ENCODE measurements around the gene BBS9. TPM values are rescaled to one million over a fixed set of nuclear protein-coding genes. Genes with fewer than 3 reads are reported as not detected.

Gene BBS9
- total RNA-seq, 4 donors from 2014 or later: 11.3 to 28.5 (median 20.7) TPM

DNA sequence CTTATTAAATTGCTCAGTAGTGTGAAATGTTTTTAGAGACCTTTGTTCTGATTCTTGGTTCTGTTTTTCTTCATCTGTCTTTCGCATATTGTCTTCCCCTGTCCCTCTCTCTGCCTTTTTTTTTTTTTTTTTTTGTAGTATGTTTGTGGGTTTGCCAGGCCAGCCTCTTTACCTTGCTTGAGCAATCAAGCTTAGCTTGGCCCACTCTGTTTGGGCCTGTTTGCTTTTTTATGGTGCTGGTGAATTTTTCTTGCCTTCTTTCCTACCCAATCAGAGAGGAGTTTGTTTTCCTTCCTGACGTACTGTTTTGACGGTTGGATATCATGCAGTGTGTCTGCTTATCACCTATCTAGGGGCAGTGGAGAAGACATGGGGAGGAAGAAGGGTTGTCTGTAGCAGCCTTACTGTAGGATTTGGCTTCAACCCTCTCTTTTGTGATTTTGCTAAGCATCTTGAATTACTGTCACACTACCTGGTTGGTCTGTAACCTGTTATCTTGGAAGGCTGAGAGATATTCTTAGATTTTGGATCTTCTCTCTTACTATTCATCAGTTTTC lies 64.0 kb downstream of the BBS9 start:
- TF ChIP-seq, protein P1, sequence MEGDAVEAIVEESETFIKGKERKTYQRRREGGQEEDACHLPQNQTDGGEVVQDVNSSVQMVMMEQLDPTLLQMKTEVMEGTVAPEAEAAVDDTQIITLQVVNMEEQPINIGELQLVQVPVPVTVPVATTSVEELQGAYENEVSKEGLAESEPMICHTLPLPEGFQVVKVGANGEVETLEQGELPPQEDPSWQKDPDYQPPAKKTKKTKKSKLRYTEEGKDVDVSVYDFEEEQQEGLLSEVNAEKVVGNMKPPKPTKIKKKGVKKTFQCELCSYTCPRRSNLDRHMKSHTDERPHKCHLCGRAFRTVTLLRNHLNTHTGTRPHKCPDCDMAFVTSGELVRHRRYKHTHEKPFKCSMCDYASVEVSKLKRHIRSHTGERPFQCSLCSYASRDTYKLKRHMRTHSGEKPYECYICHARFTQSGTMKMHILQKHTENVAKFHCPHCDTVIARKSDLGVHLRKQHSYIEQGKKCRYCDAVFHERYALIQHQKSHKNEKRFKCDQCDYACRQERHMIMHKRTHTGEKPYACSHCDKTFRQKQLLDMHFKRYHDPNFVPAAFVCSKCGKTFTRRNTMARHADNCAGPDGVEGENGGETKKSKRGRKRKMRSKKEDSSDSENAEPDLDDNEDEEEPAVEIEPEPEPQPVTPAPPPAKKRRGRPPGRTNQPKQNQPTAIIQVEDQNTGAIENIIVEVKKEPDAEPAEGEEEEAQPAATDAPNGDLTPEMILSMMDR (IDR thresholded peaks at IDR 0.05): no peak
- ATAC-seq (ENCODE audit: low FRiP score) (no peak), DNase-seq (ENCODE audit: low spot score) (no peak)

DNA sequence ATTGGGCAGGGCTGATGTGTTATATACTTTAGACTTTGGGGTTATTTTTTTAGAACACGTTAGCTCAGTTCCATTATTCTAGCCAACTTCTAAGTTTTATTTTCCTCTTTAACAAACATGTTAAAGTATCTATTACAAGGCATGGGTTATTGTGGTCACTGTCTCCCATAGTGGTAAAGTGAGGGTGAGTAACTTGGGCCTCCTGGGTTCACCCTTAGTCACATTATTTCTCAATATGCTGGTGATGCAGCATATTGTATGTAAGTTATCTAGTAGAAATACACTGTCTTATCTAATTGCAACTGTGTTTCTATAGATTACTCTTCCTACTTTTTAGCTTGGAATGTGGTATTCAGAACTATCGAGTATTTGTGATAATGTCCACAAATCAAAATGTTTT lies 65.9 kb downstream of the BBS9 start:
- ATAC-seq (ENCODE audit: low FRiP score) (no peak), DNase-seq (ENCODE audit: low spot score) (no peak)
- TF ChIP-seq, protein P1 (IDR thresholded peaks at IDR 0.05): no peak

DNA sequence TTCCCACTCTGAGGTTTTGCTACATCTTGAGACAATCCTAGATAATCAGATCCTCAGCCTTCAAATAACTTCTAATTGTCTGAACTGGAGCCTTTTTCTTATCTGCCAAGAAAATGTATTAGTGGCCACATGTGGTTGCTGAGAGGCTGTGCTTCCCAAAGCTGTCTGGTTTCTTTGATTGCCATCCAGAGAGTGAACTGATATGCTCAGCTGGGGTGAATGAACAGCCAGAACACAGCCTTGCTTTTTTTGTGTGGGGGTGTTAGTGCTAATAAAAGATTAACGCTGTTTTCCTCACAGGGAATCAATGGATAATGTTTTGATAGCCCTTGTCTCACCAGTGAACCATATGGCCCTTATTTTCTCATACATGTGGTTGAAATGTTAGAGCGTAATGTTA lies 66.9 kb downstream of the BBS9 start:
- no peak for ATAC-seq (ENCODE audit: low FRiP score)
- no peak for DNase-seq (ENCODE audit: low spot score)
- TF ChIP-seq, protein P1 (IDR thresholded peaks at IDR 0.05): no peak

DNA sequence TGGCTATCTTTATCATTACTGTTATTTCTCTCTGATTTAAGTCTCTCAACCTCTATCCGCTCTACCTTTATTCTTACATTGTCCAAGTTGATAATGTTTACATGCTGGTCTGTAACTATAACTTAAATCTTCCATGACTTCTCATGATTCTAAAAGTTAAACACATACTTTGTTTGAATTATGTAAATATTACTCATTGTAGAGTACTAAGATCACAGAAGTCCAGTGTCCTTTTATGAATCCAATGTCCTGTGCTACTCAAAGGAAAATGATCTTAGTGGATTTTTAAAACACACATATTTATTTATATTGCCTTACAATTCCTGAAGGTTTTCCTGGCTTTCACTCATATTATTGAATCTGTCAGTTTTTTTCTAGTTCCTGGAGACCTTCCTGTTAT lies 70.9 kb downstream of the BBS9 start:
- TF ChIP-seq, protein P1 (IDR thresholded peaks at IDR 0.05): no peak
- ATAC-seq (ENCODE audit: low FRiP score): no peak

DNA sequence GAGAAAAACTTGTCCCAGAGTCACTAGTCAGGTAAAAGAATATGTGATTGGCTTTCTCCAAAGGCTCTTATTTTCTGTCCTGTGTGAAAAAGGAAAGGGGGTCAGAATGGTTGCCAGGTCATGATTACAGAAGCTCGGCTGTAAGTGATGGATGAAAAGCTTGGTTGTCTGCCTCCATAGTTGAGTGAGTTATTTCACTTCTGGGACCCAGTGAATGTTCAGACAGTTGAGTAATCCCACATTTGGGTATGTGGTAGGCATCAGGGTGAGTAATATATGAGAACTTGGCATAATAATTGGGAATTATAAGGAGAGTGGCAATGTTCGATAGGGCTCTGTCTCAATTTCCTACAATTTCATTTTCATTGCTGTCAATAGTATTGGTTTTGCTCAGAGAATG lies 72.5 kb downstream of the BBS9 start:
- TF ChIP-seq, protein P1 (IDR thresholded peaks at IDR 0.05): no peak
- DNase-seq (ENCODE audit: low spot score): no peak
- ATAC-seq (ENCODE audit: low FRiP score): no peak

More for the DNA sequence above, 70.9 kb downstream of the BBS9 start:
- no peak for DNase-seq (ENCODE audit: low spot score)

DNA sequence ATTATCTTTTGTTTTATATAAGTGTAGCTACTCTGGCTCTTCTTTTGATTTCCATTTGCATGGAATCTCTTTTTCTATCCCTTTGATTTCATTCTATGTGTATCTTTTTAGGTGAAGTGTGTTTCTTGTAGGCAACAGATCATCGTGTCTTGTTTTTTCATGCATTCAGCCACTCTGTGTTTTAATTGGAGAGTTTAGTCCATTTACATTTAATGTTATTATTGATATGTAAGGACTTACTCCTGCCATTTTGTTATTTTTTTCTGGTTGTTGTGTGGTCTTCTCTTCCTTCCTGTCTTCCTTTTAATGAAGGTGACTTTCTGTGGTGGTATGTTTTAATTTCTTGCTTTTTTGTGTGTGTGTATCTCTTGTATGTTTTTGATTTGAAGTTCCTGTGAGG lies 81.6 kb downstream of the BBS9 start:
- TF ChIP-seq, protein P1 (IDR thresholded peaks at IDR 0.05): no peak
- ATAC-seq (ENCODE audit: low FRiP score): no peak

DNA sequence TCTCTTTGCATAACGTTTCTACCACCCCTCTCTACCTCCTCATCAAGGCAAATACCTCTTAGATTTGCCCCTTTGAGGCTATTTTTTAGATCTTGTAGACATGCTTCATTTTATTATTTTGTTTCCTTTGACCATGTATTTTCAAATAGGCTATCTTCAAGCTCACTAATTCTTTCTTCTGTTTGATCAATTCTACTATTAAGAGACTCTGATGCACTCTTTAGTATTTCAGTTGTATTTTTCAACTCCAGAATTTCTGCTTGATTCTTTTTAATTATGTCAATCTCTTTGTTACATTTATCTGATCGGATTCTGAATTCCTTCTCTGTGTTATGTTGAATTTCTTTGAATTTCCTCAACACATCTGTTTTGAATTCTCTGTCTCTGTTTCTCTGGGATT lies 82.8 kb downstream of the BBS9 start:
- TF ChIP-seq, protein P1 (IDR thresholded peaks at IDR 0.05): no peak
- DNase-seq (ENCODE audit: low spot score) (no peak), ATAC-seq (ENCODE audit: low FRiP score) (no peak)

More for the DNA sequence above, 81.6 kb downstream of the BBS9 start:
- DNase-seq (ENCODE audit: low spot score): no peak
